PC-3 (cell line): ENCODE results near the gene TIMM23. TPM values are rescaled to one million over a fixed set of nuclear protein-coding genes. Genes with fewer than 3 reads are reported as not detected.

Source experiments
- ATAC-seq: fragments of 200-7000 bp; cut with Tn5 transposase; 2 replicates; pipeline ENCODE4 v1.9.1; 2020; ENCODE audit warnings: mild to moderate bottlenecking, moderate library complexity
- BruUV-seq: library from RNA; stranded (reverse); fragments of 400-500 nt; replicated peaks from 2 replicates; lab custom pipeline; 2021; lab: Mats Ljungman, UMichigan
- CTCF ChIA-PET: fragments of 300-600 bp; sonication (Branson Sonifier 250); formaldehyde crosslinking; loops from one replicate; lab custom pipeline; 2022; ENCODE audit warnings: antibody characterized with exemption; lab: Charles Lee
- POLR2A ChIA-PET: fragments of 300-600 bp; sonication (Branson Sonifier 250); formaldehyde crosslinking; loops from one replicate; lab custom pipeline; 2022; ENCODE audit warnings: antibody characterized with exemption; ENCODE audit not compliant: unreplicated experiment; lab: Charles Lee
- DNase-seq: peaks from one replicate; pipeline ENCODE4 v3.0.0-alpha.2; 2015
- H2AFZ ChIP-seq: fragments of 300-600 bp; sonication (generic); 2 replicates; pipeline ENCODE4 v1.6.0; 2016; ENCODE audit warnings: antibody characterized with exemption, low read length
- H3F3A ChIP-seq: fragments of 300-600 bp; sonication (generic); one replicate; pipeline ENCODE4 v1.6.0; 2017; ENCODE audit warnings: antibody characterized with exemption, low read length, control low read depth, mild to moderate bottlenecking; ENCODE audit not compliant: unreplicated experiment
- H3K27ac ChIP-seq: fragments of 300-600 bp; sonication (generic); 2 replicates; pipeline ENCODE4 v1.5.1; 2016; ENCODE audit warnings: mild to moderate bottlenecking, low read length
- H3K27me3 ChIP-seq: fragments of 300-600 bp; sonication (generic); 2 replicates; pipeline ENCODE4 v1.6.1; 2016; ENCODE audit warnings: low read length, mixed read lengths
- H3K36me3 ChIP-seq: fragments of 300-600 bp; sonication (generic); 2 replicates; pipeline ENCODE4 v1.6.1; 2016; ENCODE audit warnings: low read depth, mixed run types, low read length, mixed read lengths
- H3K4me1 ChIP-seq: fragments of 300-600 bp; sonication (generic); 2 replicates; pipeline ENCODE4 v1.5.1; 2016; ENCODE audit warnings: low read length; ENCODE audit not compliant: insufficient read depth
- H3K4me2 ChIP-seq: fragments of 300-600 bp; sonication (generic); 2 replicates; pipeline ENCODE4 v1.6.0; 2016; ENCODE audit warnings: low read length
- H3K4me3 ChIP-seq: fragments of 300-600 bp; sonication (generic); 2 replicates; pipeline ENCODE4 v1.5.1; 2016; ENCODE audit warnings: mild to moderate bottlenecking, low read length, mixed read lengths
- H3K79me2 ChIP-seq: fragments of 300-600 bp; sonication (generic); 2 replicates; pipeline ENCODE4 v1.6.1; 2017; ENCODE audit warnings: low read length, mixed read lengths
- H3K9ac ChIP-seq: fragments of 300-600 bp; sonication (generic); 2 replicates; pipeline ENCODE4 v1.6.0; 2016; ENCODE audit warnings: mild to moderate bottlenecking, low read length
- H3K9me2 ChIP-seq: fragments of 300-600 bp; sonication (generic); replicated peaks from 2 replicates; pipeline ENCODE4 v1.6.1; 2016; ENCODE audit warnings: mixed run types, low read length, mixed read lengths
- H3K9me3 ChIP-seq: fragments of 300-600 bp; sonication (generic); 2 replicates; pipeline ENCODE4 v1.6.1; 2016; ENCODE audit warnings: low read length, mixed read lengths
- H4K20me1 ChIP-seq: fragments of 300-600 bp; sonication (generic); 2 replicates; pipeline ENCODE4 v1.6.1; 2016; ENCODE audit warnings: low read length, mixed read lengths
- CTCF ChIP-seq: fragments of 300-600 bp; sonication (generic); conservative IDR thresholded peaks from 2 replicates; pipeline ENCODE4 v1.5.1; 2017; ENCODE audit warnings: antibody characterized with exemption, low read depth, mild to moderate bottlenecking, low read length
- EZH2 ChIP-seq: fragments of 300-600 bp; sonication (generic); IDR thresholded peaks from one replicate; pipeline ENCODE4 v1.6.1; 2017; ENCODE audit warnings: antibody characterized with exemption, mild to moderate bottlenecking, low read length; ENCODE audit not compliant: unreplicated experiment
- EZH2phosphoT487 ChIP-seq: fragments of 300-600 bp; sonication (generic); IDR thresholded peaks from 2 replicates; pipeline ENCODE4 v1.6.1; 2018; ENCODE audit warnings: mild to moderate bottlenecking, antibody characterized with exemption, low read length, borderline replicate concordance
- intact Hi-C: fragments of 100-400 bp; cut with micrococcal nuclease; formaldehyde crosslinking; loops from 2 replicates; pipeline ENCODE4 v1.9.0; 2023
- total RNA-seq: library from RNA; depleted of rRNA; stranded (reverse); fragments of >200 nt; gene quantifications from 2 replicates; pipeline ENCODE4 v1.2.3, GENCODE V29; 2014

Gene TIMM23
- total RNA-seq, 1 experiment from 2014 or later = 97.9 TPM

DNA sequence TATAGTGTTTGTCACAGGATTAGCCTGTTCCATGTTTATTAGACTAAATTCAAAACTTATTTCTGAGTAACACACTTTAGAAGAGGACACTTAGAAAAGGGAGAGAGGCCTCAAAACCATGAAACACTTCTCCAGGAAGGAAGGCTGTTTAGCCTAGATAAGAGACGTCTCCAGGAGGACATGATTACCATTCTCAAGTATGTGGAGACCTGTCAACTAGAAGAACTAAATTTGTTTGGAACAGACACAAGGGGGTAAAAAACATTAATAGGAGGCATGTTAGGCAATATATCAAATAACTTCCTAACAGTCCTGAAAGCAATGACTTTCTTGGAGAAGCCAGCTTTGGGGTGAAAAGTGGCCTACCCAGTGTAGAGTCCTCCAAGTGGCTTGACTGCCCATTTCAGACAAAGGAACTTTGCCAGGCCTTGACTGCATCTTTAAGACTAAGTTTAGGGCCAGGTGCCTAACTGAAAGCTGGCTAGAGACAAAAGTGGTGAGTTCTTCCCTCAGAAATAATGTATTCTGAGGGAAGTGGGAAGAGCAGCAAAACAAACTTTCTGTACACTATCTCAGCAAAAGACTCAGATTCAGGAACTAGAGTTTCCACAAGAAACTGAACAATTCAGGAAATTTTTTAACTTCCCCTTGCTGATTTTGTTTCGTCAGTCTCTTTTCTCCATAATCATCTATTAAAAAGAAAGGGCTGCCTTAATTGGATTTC, 46.3 kb downstream of the TIMM23 start:
- CTCF ChIA-PET = no interaction called here
- ATAC-seq (no peak), DNase-seq (no peak)
- Histone ChIP-seq H3K27ac (no peak overlapping the region), H3K79me2 (peaks cover 79% of the 10 kb centered on the region), H3K36me3 (peaks cover 15% of the 10 kb centered on the region; the same call in 1 of the 2 replicates), H3K9me3 (no peaks in the 10 kb centered on the region), H3K4me3 (no peak overlapping the region), H3K4me1 (peaks cover 7% of the 10 kb centered on the region), H3K4me2 (no peak overlapping the region), H3K9ac (no peak overlapping the region), H3K9me2 (no peaks in the 10 kb centered on the region), H3F3A (no peaks in the 10 kb centered on the region), H2AFZ (no peak overlapping the region), H4K20me1 (peaks cover 34% of the 10 kb centered on the region; the same call in 1 of the 2 replicates), H3K27me3 (no peaks in the 10 kb centered on the region)
- BruUV-seq = no TSS peak
- intact Hi-C loops = no loop called here
- POLR2A ChIA-PET = no interaction called here
- TF ChIP-seq EZH2 (no peak), EZH2phosphoT487 (no peak), CTCF (no peak)

- no peak overlapping the region for H3K27ac ChIP-seq
- no peaks in the 10 kb centered on the region for H3K9me2 ChIP-seq
- no peak for DNase-seq
- no peaks in the 10 kb centered on the region for H3K27me3 ChIP-seq
- POLR2A ChIA-PET = no interaction called here
- H3K79me2 ChIP-seq = peaks cover 85% of the 10 kb centered on the region
- no peaks in the 10 kb centered on the region for H3K9me3 ChIP-seq
- TF ChIP-seq EZH2 (no peak), EZH2phosphoT487 (no peak), CTCF (no peak)
- no peak overlapping the region for H3K4me2 ChIP-seq
- ATAC-seq = no peak
- H3K36me3 ChIP-seq = peaks cover 14% of the 10 kb centered on the region; the same call in 1 of the 2 replicates
- intact Hi-C loops = no loop called here
- CTCF ChIA-PET = no interaction called here
- H3K9ac ChIP-seq = no peak overlapping the region
- no TSS peak for BruUV-seq
- peaks cover 9% of the 10 kb centered on the region for H3K4me1 ChIP-seq
- H3F3A ChIP-seq = no peaks in the 10 kb centered on the region
- no peak overlapping the region for H2AFZ ChIP-seq
- H3K4me3 ChIP-seq = no peak overlapping the region
- peaks cover 39% of the 10 kb centered on the region; the same call in 1 of the 2 replicates for H4K20me1 ChIP-seq
These were observed 46.9 kb downstream of the TIMM23 start for GRCh38 chr10:46019177-46019528.
